A204.1 (cell line): ENCODE measurements around the gene SUMO3.

Experiments
- FAIRE-seq: peaks from 2 replicates; lab custom pipeline; 2012; peaks lifted over from hg19 to GRCh38; lab: Jason Lieb, UNC

Gene SUMO3

DNA sequence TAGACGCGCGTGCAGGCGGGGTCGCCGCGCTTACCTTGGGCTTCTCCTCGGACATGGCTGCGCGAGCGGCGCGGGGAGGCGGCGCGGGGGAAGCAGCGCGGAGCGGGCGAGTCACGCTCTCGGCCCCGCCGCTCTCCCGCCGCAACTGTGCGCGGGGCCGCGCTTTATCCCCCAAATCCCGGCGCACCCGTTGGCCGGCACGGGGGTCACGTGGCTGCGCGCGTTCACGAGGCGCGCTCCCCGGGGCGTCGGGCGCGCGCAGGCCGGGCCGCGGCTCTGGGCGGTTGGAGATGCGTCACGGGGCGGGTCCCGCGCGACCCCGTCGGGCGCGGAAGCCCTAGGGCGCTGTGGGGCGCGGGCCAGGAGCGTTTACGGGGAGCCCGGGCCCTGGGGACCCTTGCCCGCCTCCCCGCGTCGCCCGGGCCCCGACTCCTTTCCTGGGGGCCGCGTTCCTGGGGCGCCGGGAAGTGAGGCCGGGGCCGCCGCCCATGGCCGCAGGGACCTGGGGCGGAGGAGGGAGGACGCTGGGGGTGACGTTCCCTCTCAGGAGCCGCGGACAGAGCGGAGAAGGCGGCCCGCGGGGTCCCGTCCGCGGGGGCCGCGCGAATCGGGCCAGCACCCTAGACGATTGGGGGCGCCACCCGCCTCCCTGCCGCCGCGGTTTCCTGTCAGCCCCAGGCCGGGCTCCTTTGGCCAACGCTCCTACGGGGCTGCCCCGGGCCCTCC, at the start of gene SUMO3:
Gene SUMO3, minus strand, starts transcription at position 149 of the 726 bp plus-strand sequence. Its CDS starts 94 bp downstream, at position 55.
- FAIRE-seq: no peak

- FAIRE-seq: no peak
Observed at GRCh38 chr21:44867464-44867863, 49.6 kb upstream of the SUMO3 start.

- FAIRE-seq: no peak
Observed at GRCh38 chr21:44866780-44867179, 48.9 kb upstream of the SUMO3 start.

DNA sequence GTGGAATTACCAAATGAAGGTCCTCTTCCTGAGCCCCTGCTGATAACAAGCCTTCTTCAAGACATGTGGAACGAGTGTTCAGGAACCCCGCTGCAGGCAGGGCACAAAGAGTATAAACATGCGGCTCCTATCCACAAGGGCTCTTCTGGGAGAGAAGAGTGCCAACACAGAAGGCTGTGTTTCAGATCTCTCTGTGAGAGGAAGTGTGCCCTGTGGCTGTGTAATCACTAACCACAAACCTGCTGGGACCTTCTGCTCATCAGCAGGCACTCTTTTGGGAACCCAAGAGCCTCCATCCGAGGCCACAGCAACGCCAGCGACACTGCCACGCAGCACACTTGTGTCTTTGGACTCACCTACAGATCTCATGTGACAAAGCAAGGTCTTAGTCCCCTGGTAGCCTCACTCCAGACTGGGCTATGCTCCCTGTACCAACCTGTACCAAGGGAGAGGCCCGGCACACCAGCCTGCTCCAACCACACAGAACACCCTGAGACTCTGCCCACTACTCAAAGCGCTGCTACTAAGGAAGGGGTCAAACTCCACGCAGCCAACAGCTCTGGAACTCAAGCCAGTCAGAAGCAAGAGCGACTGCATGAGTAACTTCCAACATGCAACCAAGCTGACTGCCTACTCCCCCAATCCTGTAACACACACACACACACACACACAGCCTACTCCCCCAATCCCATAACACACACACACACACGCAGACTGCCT, 47.9 kb upstream of the SUMO3 start:
- FAIRE-seq: no peak

GRCh38 chr21:44862869-44863685, 45.2 kb upstream of the SUMO3 start:
- no peak for FAIRE-seq

DNA sequence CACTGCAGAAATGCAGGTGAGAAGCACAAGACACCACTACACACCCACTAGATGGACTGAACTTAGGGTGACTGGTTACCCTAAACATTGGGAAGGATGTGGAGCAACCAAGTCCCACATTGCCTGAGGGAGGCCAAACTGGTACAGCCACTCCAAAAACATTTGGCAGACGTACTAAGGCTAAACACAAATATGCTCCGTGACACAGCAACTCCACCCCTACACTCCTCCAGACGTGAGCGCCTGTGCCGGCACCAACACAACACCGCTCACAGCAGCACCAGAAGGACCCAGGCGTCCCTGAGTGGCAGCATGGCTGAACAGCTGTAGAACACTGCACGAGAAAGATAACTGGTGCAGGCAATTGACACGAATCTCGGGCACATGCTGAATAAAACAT, 40.9 kb upstream of the SUMO3 start:
- no peak for FAIRE-seq

GRCh38 chr21:44858291-44858690, 40.4 kb upstream of the SUMO3 start:
- FAIRE-seq: no peak

DNA sequence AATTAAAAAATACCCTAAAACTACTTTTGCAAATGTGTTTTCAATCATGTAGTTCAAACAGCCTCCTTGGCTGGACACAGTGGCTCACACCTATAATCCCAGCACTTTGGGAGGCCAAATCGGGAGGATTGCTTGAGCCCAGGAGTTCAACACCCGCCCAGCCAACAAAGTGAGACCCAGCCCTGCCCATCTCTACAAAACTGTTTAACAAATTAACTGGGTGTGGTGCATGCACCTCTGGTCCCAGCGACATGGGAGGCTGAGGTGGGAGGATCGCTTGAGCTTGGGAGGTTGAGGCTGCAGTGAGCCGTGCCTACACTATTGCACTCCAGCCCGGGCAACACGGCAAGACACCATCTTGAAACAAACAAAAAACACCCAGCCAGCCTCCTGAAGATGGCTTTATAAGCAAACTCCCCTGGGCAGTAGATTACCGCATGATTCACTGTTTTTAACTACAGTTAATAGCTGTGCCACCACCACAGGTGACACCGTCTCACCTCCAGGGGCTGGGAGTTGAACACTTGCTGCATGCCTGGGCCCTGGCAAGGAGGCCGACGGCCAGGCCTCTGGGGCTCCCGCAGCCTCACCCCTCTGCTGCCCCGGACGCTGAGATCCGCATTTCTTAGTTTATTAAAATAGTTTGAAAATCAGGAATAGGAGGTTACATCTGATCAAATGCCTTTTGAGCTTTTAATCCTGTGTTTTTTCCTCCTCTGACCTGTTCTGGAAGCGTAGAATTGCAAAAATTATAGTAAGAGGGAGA, 39.4 kb upstream of the SUMO3 start:
- FAIRE-seq: no peak

GRCh38 chr21:44856131-44856530, 38.3 kb upstream of the SUMO3 start:
- no peak for FAIRE-seq

GRCh38 chr21:44855572-44855971, 37.7 kb upstream of the SUMO3 start:
- no peak for FAIRE-seq

DNA sequence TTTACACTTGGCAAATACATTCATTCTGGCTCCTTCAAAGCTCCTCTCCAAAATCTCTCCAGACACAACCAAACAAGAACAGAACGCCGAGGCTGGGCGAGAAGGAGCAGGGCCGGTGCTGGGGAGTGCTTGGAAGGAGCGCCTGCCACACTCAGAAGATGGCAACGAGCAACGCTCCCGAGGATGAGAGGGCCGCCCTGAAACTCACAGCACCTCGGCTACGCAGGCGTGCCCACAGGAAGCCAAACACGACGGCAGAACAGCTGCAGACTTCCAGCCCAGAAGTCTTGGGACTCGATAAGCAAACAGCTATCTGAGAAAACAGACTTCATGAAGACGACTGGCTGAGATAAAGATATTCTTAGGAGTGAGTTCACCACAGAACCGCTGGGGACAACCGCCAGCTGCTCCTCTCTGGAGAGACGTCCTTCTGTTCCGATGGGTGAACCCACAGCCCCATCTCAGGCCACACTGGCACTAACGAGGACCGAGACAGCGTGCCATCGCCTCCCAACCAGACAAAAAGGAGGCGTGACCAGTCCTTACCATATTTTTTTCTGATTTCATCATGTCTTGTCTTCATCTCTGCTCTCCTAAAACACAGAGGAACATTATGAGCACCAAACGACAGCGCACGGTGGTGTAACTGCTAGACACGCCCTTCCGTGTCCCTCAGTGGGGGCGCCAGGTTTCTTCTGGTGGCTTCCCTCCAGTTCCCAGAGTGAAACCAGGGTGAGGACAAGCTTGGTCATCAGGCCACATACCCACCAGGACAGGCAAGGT, 37.0 kb upstream of the SUMO3 start:
- FAIRE-seq: no peak

DNA sequence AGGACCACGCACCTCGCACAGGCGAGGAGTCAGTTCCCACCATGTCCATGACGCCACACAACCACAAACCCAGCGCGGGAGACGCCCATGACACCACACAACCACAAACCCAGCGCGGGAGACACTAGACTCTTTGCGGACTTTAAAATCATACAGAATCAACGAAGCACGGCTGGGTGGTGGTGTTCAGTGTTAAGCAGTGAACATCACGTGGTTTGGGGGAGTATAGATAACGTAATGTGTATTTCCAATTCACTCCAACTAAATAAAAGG, 36.5 kb upstream of the SUMO3 start:
- FAIRE-seq: no peak

GRCh38 chr21:44853601-44854390, 35.9 kb upstream of the SUMO3 start:
- no peak for FAIRE-seq

DNA sequence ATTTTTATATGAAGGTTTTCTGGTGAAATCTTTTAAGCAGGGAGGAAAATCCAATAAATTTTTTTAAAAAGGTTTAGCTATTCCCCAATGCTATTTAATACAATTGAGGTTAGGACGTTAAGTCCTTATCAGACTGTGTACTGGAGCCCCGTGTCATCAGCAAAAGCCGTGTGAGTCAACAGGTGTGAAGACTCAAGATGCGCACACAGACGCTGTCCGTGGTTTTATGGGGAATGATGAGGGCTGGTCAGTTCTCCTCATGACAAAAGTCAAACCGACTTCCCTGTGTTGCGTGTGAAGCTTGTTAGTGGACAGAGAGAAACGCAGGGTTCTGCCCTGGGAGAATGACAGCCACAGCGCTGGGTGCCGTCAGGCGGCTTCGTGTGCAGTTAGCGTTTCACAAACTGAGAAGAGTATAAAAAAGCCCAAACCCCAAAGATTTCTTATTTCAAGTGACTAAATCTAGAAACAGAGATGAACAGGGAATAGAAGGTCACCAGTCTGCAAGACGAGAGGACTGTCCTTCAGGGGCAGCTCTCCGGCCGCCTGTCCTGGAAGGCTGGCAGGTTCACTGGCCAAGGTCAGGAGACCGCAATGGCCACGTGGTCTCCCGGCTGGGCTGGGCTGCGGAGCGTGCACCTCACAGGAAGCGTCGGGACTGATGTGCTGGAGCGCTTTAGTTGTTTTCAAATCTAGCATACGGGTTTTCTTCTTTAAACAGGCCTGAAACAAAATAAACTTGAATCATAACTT, 33.2 kb upstream of the SUMO3 start:
- FAIRE-seq: no peak

GRCh38 chr21:44850208-44850800, 32.4 kb upstream of the SUMO3 start:
- no peak for FAIRE-seq

DNA sequence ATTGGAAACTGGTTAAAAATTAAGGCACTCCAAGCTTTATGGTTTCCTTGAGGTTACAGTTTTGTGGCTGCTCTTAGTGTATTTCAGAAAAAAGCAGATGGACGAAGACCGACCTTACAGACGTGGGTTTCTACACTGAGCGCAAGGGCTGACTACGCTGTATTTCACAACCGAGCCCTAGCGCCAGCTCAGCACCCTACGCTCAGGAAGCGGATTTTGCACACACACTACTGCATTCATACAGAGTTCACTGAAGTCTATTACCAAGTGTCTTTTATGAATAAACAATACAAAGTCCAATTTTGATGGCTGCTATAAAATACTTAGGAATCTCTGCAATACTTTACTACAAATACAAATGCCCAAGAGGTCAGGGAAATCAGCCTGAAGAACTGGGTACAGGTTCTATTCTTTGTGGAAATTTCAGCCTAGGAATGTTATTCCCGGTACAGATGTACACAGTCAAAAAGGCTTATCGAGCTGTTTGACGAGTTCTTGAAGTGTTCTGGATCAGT, 31.8 kb upstream of the SUMO3 start:
- FAIRE-seq: no peak

GRCh38 chr21:44848821-44849521, 31.1 kb upstream of the SUMO3 start:
- no peak for FAIRE-seq

DNA sequence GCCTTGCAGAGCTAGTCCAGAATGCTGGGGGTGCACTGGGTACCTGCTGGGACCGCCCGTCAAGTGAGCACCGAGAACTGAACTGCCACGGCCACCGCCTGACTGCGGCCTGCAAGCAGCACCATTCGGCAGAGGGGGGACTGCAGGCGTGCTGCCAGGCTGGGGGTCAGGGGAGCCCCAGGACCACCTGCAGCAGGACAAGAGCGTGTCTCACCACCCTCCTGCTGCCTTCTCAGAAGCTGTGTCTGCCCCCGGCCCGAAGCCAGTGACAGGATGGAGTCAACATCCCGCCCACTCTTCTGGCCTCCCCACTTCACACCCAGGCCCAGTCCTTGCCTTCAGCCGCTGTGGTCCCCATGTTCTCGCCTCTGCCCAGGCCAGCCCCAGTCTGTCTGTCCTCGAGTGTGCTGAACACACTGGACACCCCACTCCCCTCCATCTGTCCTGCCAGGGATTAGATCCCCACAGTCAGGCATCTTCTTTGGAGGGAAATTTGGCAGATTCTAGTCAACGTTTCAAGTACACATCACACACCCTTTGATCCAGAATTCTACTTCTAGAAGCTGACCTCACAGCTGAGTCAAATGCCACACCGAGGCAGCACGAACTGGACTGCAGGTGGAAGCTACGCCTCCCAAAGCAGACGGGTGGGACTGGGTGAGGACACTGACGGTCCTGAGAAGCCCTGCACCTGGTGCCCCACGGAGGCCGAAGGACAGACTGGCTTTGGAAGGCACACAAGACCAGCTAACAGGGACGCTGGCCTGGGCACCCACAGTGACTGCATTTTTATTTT, 29.6 kb upstream of the SUMO3 start:
- no peak for FAIRE-seq
